ENCODE results near the gene DLK2.

Gene DLK2

DNA sequence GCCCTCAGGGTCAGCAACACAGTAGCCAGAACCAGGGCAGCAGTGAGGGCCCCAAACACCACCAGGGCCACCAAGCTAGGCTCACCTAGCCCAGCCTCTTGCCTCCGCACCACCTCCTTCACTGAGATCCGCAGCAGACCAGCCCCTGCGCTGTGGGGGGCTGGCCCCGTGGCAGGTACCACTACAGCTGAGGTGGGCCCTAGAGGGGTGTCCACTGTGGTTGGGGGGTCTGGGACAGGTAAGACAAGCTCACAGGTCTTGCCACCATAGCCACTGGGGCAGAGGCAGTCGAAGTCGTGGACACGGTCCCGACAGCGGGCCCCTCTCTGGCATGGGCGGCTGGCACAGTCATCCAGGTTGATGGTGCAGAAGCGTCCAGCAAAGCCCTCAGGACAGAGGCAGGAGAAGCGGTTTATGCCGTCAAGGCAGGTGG, 4.6 kb downstream of the DLK2 start:
- no peak overlapping the region for H3K4me3 ChIP-seq (ENCODE audit: low read depth, low read length)
- DNase-seq (ENCODE audit: low read depth) = no peak
- TF ChIP-seq, protein P1, sequence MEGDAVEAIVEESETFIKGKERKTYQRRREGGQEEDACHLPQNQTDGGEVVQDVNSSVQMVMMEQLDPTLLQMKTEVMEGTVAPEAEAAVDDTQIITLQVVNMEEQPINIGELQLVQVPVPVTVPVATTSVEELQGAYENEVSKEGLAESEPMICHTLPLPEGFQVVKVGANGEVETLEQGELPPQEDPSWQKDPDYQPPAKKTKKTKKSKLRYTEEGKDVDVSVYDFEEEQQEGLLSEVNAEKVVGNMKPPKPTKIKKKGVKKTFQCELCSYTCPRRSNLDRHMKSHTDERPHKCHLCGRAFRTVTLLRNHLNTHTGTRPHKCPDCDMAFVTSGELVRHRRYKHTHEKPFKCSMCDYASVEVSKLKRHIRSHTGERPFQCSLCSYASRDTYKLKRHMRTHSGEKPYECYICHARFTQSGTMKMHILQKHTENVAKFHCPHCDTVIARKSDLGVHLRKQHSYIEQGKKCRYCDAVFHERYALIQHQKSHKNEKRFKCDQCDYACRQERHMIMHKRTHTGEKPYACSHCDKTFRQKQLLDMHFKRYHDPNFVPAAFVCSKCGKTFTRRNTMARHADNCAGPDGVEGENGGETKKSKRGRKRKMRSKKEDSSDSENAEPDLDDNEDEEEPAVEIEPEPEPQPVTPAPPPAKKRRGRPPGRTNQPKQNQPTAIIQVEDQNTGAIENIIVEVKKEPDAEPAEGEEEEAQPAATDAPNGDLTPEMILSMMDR (IDR thresholded peaks at IDR 0.05; ENCODE audit: control insufficient read depth, extremely low read depth, insufficient read depth) = no peak

DNA sequence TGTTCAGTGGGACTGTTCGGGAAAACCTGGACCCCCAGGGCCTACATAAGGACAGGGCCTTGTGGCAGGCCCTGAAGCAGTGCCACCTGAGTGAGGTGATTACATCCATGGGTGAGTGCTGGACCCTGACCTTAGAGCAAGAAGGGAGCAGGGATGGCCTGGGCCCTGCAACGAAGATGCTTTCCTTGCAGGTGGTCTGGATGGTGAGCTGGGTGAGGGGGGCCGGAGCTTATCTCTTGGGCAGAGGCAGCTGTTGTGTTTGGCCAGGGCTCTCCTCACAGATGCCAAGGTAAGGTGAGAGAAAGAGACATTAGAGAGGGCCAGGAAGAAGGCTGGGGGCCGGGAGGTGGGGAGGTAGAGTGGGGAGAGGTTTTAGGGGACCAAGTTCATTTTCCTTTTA, 6.4 kb downstream of the DLK2 start:
- DNase-seq (ENCODE audit: low read depth) = no peak
- no peak overlapping the region for H3K4me3 ChIP-seq (ENCODE audit: low read depth, low read length)
- TF ChIP-seq, protein P1 (IDR thresholded peaks at IDR 0.05; ENCODE audit: control insufficient read depth, extremely low read depth, insufficient read depth) = no peak

DNA sequence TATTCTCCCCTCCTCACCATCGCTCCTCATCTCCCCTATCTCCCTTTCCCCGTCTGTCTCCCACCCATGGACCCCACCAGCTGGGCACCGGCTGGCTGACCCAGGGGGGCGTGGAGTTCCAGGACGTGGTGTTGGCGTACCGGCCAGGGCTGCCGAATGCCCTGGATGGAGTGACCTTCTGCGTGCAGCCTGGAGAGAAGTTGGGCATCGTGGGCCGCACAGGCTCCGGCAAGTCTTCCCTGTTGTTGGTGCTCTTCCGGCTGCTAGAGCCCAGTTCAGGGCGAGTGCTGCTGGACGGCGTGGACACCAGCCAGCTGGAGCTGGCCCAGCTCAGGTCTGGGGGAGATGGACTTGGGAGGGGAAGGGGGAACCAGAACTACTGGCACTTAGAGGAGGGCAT, 7.7 kb downstream of the DLK2 start:
- TF ChIP-seq, protein P1 (IDR thresholded peaks at IDR 0.05; ENCODE audit: control insufficient read depth, extremely low read depth, insufficient read depth) = no peak
- no peak for DNase-seq (ENCODE audit: low read depth)
- H3K4me3 ChIP-seq (ENCODE audit: low read depth, low read length) = no peak overlapping the region

GRCh38 chr6:43445576-43445975, 9.8 kb downstream of the DLK2 start:
- no peak overlapping the region for H3K4me3 ChIP-seq (ENCODE audit: low read depth, low read length)
- TF ChIP-seq, protein P1 (IDR thresholded peaks at IDR 0.05; ENCODE audit: control insufficient read depth, extremely low read depth, insufficient read depth) = no peak

GRCh38 chr6:43444582-43444981, 10.8 kb downstream of the DLK2 start:
- TF ChIP-seq, protein P1 (IDR thresholded peaks at IDR 0.05; ENCODE audit: control insufficient read depth, extremely low read depth, insufficient read depth) = no peak
- DNase-seq (ENCODE audit: low read depth) = no peak
- no peak overlapping the region for H3K4me3 ChIP-seq (ENCODE audit: low read depth, low read length)

More at GRCh38 chr6:43445576-43445975, 9.8 kb downstream of the DLK2 start:
- no peak for DNase-seq (ENCODE audit: low read depth)

- H3K4me3 ChIP-seq (ENCODE audit: low read depth, low read length) = no peak overlapping the region
- TF ChIP-seq, protein P1 (IDR thresholded peaks at IDR 0.05; ENCODE audit: control insufficient read depth, extremely low read depth, insufficient read depth) = no peak
- DNase-seq (ENCODE audit: low read depth) = no peak
Observed at GRCh38 chr6:43444036-43444435, 11.3 kb downstream of the DLK2 start.

DNA sequence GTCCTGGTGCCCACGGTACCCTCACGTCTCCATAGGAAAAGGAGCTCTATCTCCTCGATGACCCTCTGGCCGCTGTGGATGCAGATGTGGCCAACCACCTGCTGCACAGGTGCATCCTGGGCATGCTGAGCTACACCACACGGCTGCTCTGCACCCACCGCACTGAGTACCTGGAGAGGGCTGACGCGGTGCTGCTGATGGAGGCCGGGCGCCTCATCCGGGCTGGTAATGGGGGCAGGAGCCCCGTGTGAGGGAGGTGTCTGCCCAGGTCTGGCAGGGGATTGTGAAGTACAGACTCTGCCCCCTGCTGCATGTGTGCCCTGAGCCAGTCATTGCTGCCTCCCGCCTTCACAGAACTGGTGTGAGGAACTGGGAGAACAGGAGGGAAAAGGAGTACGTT, 12.4 kb downstream of the DLK2 start:
- no peak for DNase-seq (ENCODE audit: low read depth)
- TF ChIP-seq, protein P1 (IDR thresholded peaks at IDR 0.05; ENCODE audit: control insufficient read depth, extremely low read depth, insufficient read depth) = no peak
- no peak overlapping the region for H3K4me3 ChIP-seq (ENCODE audit: low read depth, low read length)
